AG04450 (cell line): ENCODE data around the gene BRWD1. TPM values are rescaled to one million over a fixed set of nuclear protein-coding genes. Genes with fewer than 3 reads are reported as not detected.

Experiments
- CTCF ChIA-PET: fragments of 300-600, 350-600 bp; formaldehyde crosslinking; extraction: SDS; loops from one replicate; lab custom pipeline; 2022; ENCODE audit warnings: antibody characterized with exemption, inconsistent platforms; lab: Charles Lee
- POLR2A ChIA-PET: fragments of 350-600 bp; formaldehyde crosslinking; extraction: SDS; loops from one replicate; lab custom pipeline; 2021; ENCODE audit warnings: antibody characterized with exemption, inconsistent platforms; lab: Yijun Ruan, JAX
- DNase-seq: peaks from one replicate; pipeline ENCODE4 v3.0.0-alpha.2; 2011; ENCODE audit warnings: low read depth, low spot score
- H3K27ac ChIP-seq: one replicate; pipeline ENCODE4 v1.5.1; 2012; ENCODE audit warnings: low read depth, low read length, control low read depth
- H3K27me3 ChIP-seq: one replicate; pipeline ENCODE4 v1.6.0; 2012; ENCODE audit warnings: low read length; ENCODE audit not compliant: control insufficient read depth, insufficient read depth
- H3K4me3 ChIP-seq: 2 replicates; pipeline ENCODE4 v1.5.1; 2011; ENCODE audit warnings: mild to moderate bottlenecking, low read depth, low read length, control low read depth
- H3K9me3 ChIP-seq: 2 replicates; pipeline ENCODE4 v1.5.1; 2012; ENCODE audit warnings: low read length; ENCODE audit not compliant: control insufficient read depth, insufficient read depth
- CTCF ChIP-seq: IDR thresholded peaks from 2 replicates; pipeline ENCODE4 v1.5.1; 2011; ENCODE audit warnings: low read depth, low read length, control low read depth, inconsistent platforms
- polyA plus RNA-seq: library from polyadenylated mRNA; depleted of rRNA; stranded (reverse); fragments of >200 nt; gene quantifications from 2 replicates; pipeline ENCODE4 v1.2.3, GENCODE V29; 2011

Gene BRWD1
- polyA plus RNA-seq, 1 experiment = 19.7 TPM

DNA sequence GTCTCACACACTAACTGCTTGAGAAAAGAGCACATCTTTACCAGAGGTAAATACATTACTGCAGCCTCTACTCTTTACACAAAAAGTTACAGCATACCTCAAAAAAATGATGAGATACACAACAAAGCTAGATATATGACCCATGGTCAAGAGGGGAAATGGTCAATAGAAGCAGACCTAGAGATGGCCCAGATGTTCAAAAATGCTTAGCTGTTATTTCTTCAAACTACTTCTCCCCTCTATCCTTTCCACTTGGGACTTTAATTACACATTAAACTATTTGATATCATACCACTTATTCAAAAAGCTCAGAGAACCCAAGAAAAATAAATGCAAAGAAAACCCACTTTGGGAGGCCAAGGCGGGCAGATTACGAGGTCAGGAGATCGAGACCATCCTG lies 12.8 kb downstream of the BRWD1 start:
- Histone ChIP-seq H3K27ac (no peak overlapping the region), H3K4me3 (no peak overlapping the region), H3K9me3 (peaks cover 4% of the 10 kb centered on the region; the same call in 1 of the 2 replicates), H3K27me3 (no peaks in the 10 kb centered on the region)
- POLR2A ChIA-PET = no interaction called here
- CTCF ChIA-PET = interaction anchor here (1.7 kb wide), 1 partner anchor 141 kb away, joined by 7 read pairs; no protein-coding TSS in a partner anchor
- no peak for DNase-seq
- TF ChIP-seq CTCF = no peak

GRCh38 chr21:39296891-39297290 lies 16.5 kb downstream of the BRWD1 start:
- Histone ChIP-seq H3K9me3 (peaks cover 4% of the 10 kb centered on the region; the same call in 1 of the 2 replicates), H3K27ac (no peak overlapping the region), H3K27me3 (no peaks in the 10 kb centered on the region), H3K4me3 (no peak overlapping the region)
- ChIA-PET POLR2A (no interaction called here), CTCF (no interaction called here)
- no peak for DNase-seq
- TF ChIP-seq CTCF = no peak

DNA sequence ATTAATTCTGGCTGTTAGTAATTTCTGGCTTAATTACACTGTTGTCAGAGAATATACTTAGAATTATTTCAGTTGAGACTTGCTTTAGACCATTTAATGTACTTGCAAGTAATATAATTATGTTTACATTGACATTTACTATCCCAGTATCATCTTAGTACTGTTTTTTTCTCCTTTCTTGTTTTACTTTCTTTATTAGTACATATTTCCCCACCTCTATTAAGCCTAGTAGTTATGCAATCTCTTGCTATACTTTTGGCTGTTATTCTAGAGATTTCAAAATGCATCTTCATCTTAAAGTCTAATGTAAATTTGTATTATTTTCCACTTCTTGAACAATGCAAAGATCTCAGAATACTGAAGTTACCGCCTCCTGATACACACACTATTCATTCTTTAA lies 24.4 kb downstream of the BRWD1 start:
- Histone ChIP-seq H3K27me3 (no peaks in the 10 kb centered on the region), H3K4me3 (no peak overlapping the region), H3K9me3 (peaks cover 12% of the 10 kb centered on the region), H3K27ac (no peak overlapping the region)
- CTCF ChIA-PET = interaction anchor here (0.6 kb wide), 1 partner anchor 17 kb away, joined by 3 read pairs; no protein-coding TSS in a partner anchor
- TF ChIP-seq CTCF = no peak
- POLR2A ChIA-PET = no interaction called here
- DNase-seq = no peak

- Histone ChIP-seq H3K27me3 (no peaks in the 10 kb centered on the region), H3K9me3 (no peaks in the 10 kb centered on the region), H3K4me3 (no peak overlapping the region), H3K27ac (no peak overlapping the region)
- ChIA-PET POLR2A (interaction anchor here (0.7 kb wide), 1 partner anchor 97 kb away, joined by 5 read pairs; a partner anchor contains a TSS), CTCF (interaction anchor here (0.6 to 1.5 kb wide), 2 partner anchors 74 to 105 kb away, joined by 4 to 6 read pairs; no protein-coding TSS in a partner anchor)
- TF ChIP-seq CTCF = no peak
- no peak for DNase-seq
Observed at GRCh38 chr21:39282911-39283310, 30.5 kb downstream of the BRWD1 start.

DNA sequence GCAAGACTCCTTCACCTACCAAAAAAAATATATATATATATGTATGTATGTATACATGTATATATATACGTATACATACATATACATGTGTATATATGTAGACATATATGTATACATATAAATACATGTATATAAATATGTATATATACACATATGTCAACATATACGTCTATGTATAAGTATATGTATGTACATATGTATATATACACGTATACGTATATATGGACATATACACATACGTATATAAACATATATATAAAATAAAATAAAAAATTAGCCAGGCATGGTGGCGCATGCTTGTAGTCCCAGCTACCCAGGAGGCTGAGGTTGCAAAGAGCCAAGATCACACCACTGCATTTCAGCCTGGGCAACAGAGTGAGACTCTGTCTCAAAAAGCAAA lies 31.6 kb downstream of the BRWD1 start:
- Histone ChIP-seq H3K4me3 (no peak overlapping the region), H3K27me3 (no peaks in the 10 kb centered on the region), H3K27ac (no peak overlapping the region), H3K9me3 (no peaks in the 10 kb centered on the region)
- ChIA-PET CTCF (no interaction called here), POLR2A (no interaction called here)
- TF ChIP-seq CTCF = no peak
- DNase-seq = no peak
